Measurements from ENCODE around the gene MRPL28.

The MRPL28 gene

DNA sequence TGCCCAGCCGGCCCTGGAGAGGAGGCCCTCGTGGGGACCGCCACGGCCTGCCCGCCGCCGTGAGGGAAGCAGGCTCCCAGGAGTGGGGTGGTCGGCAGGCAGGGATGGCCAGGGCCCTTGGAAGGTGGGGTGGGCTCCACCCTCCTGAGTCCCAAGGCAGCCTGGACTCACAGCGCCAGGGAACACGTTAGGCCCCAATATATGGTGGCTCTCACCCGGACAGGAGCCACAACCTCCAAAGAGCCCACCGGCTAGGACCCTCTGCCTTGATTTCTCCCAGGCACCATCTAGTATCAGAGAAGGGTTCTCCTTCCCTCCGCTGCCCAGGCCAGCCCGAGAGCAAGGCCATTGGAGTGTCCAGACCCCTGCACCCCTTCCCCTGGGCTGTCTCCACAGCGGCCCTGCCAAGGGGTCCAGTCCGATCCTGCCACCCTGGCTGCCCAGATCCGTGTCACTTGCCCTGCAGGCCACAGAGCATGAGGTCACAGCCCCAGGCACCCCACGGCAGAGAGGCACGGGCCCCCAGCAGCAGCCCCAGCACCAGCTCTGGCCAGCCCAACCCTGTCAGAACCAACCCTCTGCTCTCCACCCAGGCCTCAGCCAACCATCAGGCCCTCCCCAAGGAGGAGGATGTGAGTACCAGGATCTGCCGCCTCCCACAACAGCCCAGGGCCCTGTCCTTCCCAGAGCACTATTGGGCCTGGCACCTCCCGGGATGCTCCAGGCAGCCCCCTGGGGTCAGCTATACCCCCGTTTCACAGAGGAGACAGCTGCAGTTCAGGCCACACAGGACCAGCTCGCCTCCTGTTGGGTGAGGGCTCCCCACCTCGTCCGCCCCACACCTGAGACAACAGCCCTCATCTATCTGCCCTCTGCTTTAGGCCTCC, 16.7 kb downstream of the MRPL28 start:
- peak overlapping the region; percentile 33 for H3K4me3 ChIP-seq (ENCODE audit: severe bottlenecking)
- peak overlapping the region; percentile 79 for H3K27ac ChIP-seq (ENCODE audit: poor library complexity, severe bottlenecking)
- H3K27me3 ChIP-seq (ENCODE audit: insufficient read depth, poor library complexity, severe bottlenecking) = no peaks in the 10 kb centered on the region
- peaks cover 15% of the 10 kb centered on the region for H3K36me3 ChIP-seq (ENCODE audit: low read depth)
- DNase-seq (ENCODE audit: low spot score) (peak; percentile 68), ATAC-seq (ENCODE audit: low read depth) (peak; percentile 34)
- H3K9me3 ChIP-seq (ENCODE audit: severe bottlenecking) = no peaks in the 10 kb centered on the region
- peaks cover 19% of the 10 kb centered on the region for H3K4me1 ChIP-seq (ENCODE audit: insufficient read depth, poor library complexity, severe bottlenecking)
- no peak for TF ChIP-seq CTCF (IDR thresholded peaks at IDR 0.05; ENCODE audit: poor library complexity, severe bottlenecking)

DNA sequence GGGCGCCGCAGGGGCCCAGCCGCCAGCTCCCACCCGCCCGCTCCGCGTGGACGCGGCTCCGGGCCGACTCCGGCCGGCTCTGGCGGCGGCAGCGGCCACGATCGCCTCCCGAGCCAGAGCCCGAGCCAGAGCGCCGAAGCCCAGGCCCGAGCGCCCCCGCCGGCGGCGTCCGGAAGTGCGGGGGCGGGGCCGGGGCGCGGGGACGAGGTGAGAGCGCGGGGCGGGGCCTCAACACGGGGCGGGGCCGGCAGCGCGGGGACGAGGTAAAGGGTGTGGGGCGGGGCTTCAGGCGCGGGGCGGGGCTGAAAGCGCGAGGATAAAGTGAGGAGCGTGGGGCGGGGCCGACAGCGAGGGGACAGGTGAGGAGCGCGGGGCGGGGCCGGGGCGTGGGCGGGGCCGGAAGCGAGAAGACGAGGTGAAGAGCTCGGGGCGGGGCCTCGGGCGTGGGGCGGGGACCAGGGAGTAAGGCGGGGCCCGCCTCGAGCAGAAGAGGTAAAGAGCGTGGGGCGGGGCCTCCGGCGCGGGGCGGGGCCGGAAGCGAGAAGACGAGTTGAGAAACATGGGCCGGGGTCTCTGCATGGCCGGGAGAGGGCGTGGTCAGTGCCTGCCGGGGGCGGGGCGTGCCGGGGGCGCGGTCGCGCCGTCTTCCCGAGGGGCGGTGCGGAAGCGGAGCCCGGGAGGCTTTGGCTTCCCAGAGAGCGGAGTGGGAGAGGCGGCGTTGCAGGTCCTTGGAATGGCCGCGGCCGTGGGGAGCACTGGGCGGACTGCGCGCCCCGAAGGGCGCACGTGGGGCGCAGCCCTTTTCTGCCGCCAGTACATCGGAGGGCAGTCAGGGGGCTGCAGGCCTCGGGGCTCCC, 17.6 kb downstream of the MRPL28 start, which contains the start of gene AXIN1:
AXIN1 (minus strand) TSS at position 177 of the 857 bp plus-strand sequence. CDS start 5,698 bp downstream, outside the sequence.
- peaks cover 15% of the 10 kb centered on the region for H3K36me3 ChIP-seq (ENCODE audit: low read depth)
- H3K4me3 ChIP-seq (ENCODE audit: severe bottlenecking) = peak within 1 kb of the TSS; percentile 72
- peaks cover 19% of the 10 kb centered on the region for H3K4me1 ChIP-seq (ENCODE audit: insufficient read depth, poor library complexity, severe bottlenecking)
- peak within 1 kb of the TSS; percentile 79 for H3K27ac ChIP-seq (ENCODE audit: poor library complexity, severe bottlenecking)
- peak; percentile 71 for ATAC-seq (ENCODE audit: low read depth)
- DNase-seq (ENCODE audit: low spot score) = peak; percentile 100
- no peaks in the 10 kb centered on the region for H3K27me3 ChIP-seq (ENCODE audit: insufficient read depth, poor library complexity, severe bottlenecking)
- TF ChIP-seq CTCF (IDR thresholded peaks at IDR 0.05; ENCODE audit: poor library complexity, severe bottlenecking) = peak; percentile 67
- no peaks in the 10 kb centered on the region for H3K9me3 ChIP-seq (ENCODE audit: severe bottlenecking)

- no peak for DNase-seq (ENCODE audit: low spot score)
- Histone ChIP-seq H3K27ac (ENCODE audit: poor library complexity, severe bottlenecking) (peak overlapping the region; percentile 51), H3K36me3 (ENCODE audit: low read depth) (peaks cover 15% of the 10 kb centered on the region), H3K4me3 (ENCODE audit: severe bottlenecking) (peak overlapping the region; percentile 72), H3K9me3 (ENCODE audit: severe bottlenecking) (no peaks in the 10 kb centered on the region), H3K27me3 (ENCODE audit: insufficient read depth, poor library complexity, severe bottlenecking) (no peaks in the 10 kb centered on the region), H3K4me1 (ENCODE audit: insufficient read depth, poor library complexity, severe bottlenecking) (peaks cover 23% of the 10 kb centered on the region)
- no peak for TF ChIP-seq CTCF (IDR thresholded peaks at IDR 0.05; ENCODE audit: poor library complexity, severe bottlenecking)
- no peak for ATAC-seq (ENCODE audit: low read depth)
Measured at GRCh38 chr16:351804-352520, 18.4 kb downstream of the MRPL28 start.

GRCh38 chr16:350203-350602, 20.1 kb downstream of the MRPL28 start:
- Histone ChIP-seq H3K4me3 (ENCODE audit: severe bottlenecking) (no peak overlapping the region), H3K36me3 (ENCODE audit: low read depth) (peaks cover 26% of the 10 kb centered on the region), H3K9me3 (ENCODE audit: severe bottlenecking) (no peaks in the 10 kb centered on the region), H3K27me3 (ENCODE audit: insufficient read depth, poor library complexity, severe bottlenecking) (no peaks in the 10 kb centered on the region), H3K27ac (ENCODE audit: poor library complexity, severe bottlenecking) (no peak overlapping the region), H3K4me1 (ENCODE audit: insufficient read depth, poor library complexity, severe bottlenecking) (peaks cover 36% of the 10 kb centered on the region)
- ATAC-seq (ENCODE audit: low read depth) = no peak
- DNase-seq (ENCODE audit: low spot score) = no peak
- TF ChIP-seq CTCF (IDR thresholded peaks at IDR 0.05; ENCODE audit: poor library complexity, severe bottlenecking) = no peak

All from RWPE2 (cell line).